ENCODE results near the gene OR2A42.
"Not testable (repeated sequence)": the region's sequence is repeated elsewhere in the genome, so short reads cannot be mapped to it uniquely, and the experiment has no call there.

OR2A42 gene

GRCh38 chr7:144239365-144239764 lies at the start of gene OR2A42:
Gene OR2A42 (minus strand): TSS chr7:144239605. CDS start chr7:144232843, 6,762 bp downstream.
- not testable (repeated sequence) for DNase-seq (ENCODE audit: low spot score)

GRCh38 chr7:144287171-144287784 lies 47.9 kb upstream of the OR2A42 start:
- DNase-seq (ENCODE audit: low spot score), result not testable (repeated sequence)

GRCh38 chr7:144283716-144284115 lies 44.3 kb upstream of the OR2A42 start:
- DNase-seq (ENCODE audit: low spot score), result not testable (repeated sequence)

- DNase-seq (ENCODE audit: low spot score), result not testable (repeated sequence)
Observed at GRCh38 chr7:144282490-144282889, 43.1 kb upstream of the OR2A42 start.

DNA sequence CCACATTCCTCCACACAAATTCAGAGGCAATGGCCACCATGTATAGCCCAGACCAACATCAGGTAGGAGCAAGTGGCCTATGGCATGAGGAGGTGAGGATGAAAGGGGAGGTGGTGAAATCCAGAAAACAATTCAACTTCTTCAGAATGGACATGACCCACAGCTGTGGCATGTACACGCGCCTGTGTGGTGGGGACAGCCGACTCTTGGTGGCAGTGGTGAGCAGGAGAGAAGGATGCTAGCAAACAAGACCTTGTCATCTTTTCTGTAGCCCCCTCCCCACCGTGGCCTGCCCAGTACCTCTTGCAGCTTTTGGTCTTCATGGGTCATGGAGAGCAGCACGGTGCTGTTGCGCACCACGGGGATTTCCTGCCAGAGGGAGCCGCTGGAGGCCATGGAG lies 42.6 kb upstream of the OR2A42 start:
- DNase-seq (ENCODE audit: low spot score), result not testable (repeated sequence)

- not testable (repeated sequence) for DNase-seq (ENCODE audit: low spot score)
Observed at GRCh38 chr7:144280010-144280409, 40.6 kb upstream of the OR2A42 start.

- DNase-seq (ENCODE audit: low spot score), result not testable (repeated sequence)
Observed at GRCh38 chr7:144275281-144275680, 35.9 kb upstream of the OR2A42 start.

DNA sequence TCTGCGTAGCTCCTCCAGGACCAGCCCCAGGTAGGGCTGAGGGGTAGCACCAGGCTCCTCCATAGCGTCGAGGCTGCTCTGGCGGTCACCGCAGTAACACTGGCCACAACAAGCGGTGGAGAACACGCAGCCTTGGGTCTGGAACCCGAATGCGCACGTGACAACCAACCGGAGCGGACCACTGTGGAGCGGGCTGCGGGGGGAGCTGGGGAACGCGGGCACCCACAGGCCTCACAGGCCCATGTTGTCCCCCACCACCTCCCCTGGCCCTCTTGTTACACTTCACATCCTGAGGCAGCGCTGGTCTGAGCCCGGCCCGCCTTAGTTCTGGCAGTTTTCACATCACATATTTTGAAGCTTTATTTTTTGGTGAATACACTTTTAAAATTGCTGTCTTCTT lies 29.8 kb upstream of the OR2A42 start, which contains the start of gene CTAGE8:
Gene CTAGE8, minus strand, starts transcription at position 101 of the 400 bp plus-strand sequence. Its CDS starts 38 bp downstream, at position 63.
- not testable (repeated sequence) for DNase-seq (ENCODE audit: low spot score)

DNA sequence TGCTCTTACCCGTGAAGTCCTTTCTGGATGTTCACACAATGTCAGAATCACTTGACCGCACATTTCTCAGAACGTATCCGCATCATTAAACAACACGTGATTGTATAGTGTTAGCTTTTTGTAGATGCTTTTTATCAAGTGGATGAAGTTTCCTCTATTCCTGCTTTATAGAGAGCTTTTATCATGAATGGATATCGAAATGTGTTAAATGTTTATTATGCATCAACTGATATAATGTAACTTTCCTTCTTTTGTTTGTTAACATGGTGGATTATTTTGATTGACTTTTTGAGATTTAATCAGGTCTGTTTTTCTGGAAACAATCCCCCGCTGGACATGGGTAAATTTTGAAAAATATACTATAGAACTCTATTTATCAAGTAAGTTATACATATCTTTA lies 25.3 kb upstream of the OR2A42 start, which contains the start of gene OR2A7:
Gene OR2A7, minus strand, starts transcription at position 101 of the 400 bp plus-strand sequence. CDS start 5,164 bp downstream, outside the sequence.
- not testable (repeated sequence) for DNase-seq (ENCODE audit: low spot score)

DNA sequence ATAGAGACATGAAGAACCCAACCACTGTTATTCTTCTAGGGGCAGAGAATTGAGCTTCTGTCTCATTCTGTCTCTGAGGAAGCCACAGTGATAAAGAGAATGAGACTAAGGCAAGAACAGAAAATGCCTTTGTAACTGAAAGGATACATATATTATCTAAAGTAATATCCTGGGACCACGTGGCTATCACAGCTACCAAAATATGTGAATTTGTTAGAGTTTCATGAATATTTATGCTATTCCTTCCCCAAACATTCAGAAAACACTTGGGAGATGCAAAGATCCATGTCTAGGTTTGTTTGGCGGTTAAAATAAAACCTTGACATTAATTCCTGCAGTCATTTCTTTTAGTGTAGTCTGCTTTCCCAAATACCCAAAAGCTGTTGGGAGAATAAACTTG lies 22.7 kb upstream of the OR2A42 start:
- not testable (repeated sequence) for DNase-seq (ENCODE audit: low spot score)

DNA sequence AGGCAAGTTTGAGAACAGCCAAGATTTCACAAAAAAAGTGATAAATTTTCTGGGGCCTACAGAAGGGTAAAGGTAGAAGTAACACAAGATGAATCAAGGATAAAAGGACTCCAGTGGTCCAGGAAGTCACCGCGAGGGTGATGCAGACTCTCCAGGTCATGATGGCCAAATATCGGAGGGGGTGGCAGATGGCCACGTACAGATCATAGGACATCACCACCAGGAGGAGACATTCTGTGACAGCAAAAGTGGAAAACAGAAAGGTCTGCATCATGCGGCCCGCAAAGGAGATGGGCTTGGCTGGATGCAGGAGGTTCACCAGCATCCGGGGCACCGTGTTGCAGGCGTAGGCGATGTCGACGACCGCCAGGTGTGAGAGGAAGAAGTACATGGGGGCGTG lies 19.7 kb upstream of the OR2A42 start:
- DNase-seq (ENCODE audit: low spot score), result not testable (repeated sequence)

DNA sequence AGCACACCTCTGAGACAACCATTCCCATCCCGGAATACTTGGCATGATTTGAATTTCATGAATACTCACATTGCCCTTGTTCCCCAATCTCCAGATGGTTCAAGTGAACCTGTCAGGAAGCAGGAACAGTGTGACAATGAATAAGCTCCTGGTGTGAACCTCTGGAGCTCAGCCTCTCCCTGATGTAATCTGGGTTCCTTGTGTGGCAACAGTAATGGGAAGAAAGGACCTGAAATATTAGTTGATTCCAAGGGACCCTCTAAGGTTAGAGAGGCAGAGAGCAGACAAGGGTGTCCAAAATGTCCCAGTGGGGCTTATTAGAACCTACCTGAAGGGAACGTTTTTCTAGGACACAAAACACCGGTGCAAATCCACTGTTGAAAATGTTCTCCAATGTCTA lies 16.7 kb upstream of the OR2A42 start:
- DNase-seq (ENCODE audit: low spot score), result no peak

DNA sequence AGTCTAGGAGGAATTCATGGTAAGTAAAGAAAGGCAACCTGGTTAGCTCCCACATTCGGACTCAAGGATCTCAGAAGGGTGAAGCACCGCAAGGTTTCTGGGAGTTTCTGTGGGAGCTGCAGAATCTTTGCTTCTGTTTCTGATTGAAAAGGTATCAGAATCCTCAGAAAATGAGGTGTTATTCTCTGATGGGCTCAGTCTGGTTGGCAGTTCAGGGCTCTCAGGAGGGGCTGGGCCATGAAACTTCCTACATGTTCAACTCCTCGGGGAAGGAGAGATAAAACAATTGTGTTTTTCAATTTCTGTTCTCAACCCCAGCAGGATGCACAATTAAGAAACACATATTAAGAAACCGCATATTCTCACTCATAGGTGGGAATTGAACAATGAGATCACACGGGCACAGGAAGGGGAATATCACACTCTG lies 16.1 kb upstream of the OR2A42 start:
- DNase-seq (ENCODE audit: low spot score), result no peak

DNA sequence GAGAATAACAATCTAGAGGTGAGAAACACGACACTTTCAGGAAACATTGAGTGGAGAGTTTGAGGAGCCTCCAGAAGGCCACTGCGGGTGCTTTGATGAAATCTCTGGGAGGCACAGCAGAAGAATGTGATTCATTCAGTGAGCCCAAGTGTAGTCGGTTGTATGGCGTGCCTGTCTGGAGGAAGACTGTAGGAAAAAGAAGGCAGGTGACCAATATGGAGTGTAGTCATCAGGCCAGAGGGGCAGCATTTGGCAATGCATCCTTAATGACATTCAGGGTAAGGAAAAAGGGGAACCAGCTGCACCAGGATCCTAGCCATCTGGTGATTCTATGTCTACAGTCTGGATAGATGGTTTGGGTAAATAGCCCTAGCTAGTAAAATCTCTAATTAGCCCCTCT lies 12.9 kb upstream of the OR2A42 start:
- not testable (repeated sequence) for DNase-seq (ENCODE audit: low spot score)

DNA sequence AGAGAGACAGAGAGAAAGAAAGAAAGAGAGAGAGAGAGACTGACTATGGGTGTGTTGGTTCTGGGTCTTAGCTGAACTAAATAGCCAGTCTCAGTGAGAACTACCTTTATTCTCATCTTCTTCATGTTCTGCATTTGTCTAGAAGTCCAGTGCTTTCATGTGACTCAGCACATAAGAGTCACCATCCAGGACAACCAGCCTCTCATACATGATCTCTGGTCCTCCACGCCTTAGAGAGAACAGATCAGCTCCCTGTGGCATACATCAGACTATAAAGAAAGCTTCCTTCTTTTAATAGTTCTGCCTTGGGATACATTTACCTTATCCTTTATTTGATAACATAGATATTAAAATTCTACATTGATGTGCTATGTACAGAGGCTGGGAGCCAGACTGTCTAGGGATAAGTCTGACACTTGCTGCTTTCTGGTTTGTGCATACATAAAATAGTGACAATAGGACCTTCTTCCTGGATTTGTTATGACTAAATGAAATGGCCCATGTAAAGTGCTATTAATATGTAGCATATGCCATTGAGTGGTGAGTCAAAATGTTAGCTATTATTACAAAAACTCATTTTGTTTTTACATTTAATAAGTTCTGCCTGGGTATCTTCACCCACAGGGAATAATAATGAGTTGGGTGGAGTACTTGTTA lies 8.4 kb upstream of the OR2A42 start:
- DNase-seq (ENCODE audit: low spot score), result not testable (repeated sequence)

DNA sequence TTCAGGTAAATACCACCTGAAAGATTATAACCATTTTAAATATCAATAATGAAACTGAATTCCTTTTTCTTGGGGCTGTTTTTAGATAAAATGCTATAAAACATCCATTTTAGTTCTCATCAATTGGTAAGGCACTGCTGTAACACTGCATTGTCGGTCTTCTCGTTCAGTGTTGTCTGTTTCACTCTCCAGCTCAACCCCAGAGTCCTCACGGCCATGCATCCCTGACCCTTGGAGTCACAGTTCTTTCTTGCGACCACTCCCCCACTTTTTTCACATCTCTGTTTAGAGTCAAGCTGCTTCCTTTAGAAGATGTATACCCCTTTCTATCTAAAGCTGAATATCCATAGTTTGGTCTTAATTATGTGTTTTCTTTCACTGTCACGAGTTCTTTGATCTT lies 7.6 kb upstream of the OR2A42 start:
- not testable (repeated sequence) for DNase-seq (ENCODE audit: low spot score)

DNA sequence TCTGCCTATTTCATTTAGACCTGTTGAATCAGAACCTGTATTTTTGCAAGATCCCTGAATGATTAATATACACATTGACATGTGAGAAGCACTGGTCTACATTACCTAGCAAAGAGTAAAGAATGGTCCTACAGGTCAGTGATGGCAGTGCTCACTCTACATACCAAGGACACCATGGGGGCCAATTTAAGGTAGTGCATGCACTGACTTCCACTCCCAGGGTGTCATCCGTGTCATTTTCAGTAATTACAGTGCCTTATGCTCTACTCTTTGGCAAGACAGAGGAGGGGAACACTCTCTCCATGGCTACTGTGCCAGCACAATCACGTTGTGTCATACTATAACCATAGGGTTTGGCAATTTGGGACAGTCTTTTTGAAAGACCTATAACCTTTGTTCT lies 6.0 kb upstream of the OR2A42 start:
- not testable (repeated sequence) for DNase-seq (ENCODE audit: low spot score)

- not testable (repeated sequence) for DNase-seq (ENCODE audit: low spot score)
Observed at GRCh38 chr7:144238530-144239082, 799 bp downstream of the OR2A42 start.

DNA sequence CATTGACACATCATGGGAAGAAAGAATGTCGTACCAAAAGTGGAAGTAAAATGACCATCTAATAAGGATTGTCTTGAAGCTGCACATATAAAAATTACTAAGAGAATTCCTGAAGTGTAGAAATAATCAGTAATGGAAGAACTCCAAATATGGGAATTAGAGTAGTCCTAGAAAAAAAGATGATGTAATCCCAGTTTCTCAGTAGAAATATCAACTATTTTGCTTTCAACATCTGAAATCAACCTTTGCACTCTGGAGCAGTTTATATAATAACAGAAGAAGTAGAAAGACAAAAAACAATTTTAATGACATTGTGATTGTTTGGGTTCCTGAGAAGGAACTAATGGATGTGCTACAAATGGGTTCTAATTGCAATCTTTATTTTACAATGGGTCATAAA lies 6.4 kb downstream of the OR2A42 start:
- DNase-seq (ENCODE audit: low spot score), result not testable (repeated sequence)

- not testable (repeated sequence) for DNase-seq (ENCODE audit: low spot score)
Observed at GRCh38 chr7:144231027-144231426, 8.4 kb downstream of the OR2A42 start.

DNA sequence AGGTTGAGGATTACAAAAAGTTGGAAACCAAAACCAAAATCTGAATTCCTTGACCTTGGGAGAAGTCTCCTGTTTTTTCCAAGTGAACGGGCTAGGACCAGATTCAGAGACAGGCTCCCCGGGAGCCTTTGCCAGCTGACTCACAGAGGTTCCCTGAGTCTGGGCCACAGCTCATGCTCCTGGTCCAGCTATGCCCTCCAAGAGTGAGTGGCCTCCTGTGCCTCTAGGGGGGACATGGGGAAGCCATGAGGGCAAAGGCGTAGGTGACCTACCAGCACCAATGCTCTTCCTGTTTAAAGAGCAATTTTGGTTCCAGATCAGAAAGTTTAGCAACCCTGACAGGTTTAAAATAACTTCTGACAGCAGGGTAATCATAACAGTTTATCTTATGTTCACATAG lies 10.6 kb downstream of the OR2A42 start:
- DNase-seq (ENCODE audit: low spot score), result not testable (repeated sequence)

DNA sequence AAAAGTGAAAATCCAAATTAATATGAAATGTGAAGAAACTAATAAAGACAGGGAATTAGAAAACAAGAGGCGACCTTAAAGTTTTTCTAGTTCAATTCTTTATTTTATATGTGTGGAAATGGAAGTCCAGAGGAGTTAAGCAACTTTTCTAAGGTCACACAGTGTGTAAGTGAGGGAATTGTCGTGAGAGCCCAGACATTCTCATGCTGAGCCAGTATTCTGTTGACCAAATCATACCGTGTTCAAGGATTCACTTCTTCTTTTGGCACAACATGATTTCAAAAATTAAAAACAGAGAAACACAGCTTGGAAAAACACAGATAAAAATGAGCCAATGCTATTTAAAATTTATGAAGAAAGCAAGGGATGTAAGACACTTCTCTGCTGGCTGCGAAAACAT lies 12.5 kb downstream of the OR2A42 start:
- not testable (repeated sequence) for DNase-seq (ENCODE audit: low spot score)

- not testable (repeated sequence) for DNase-seq (ENCODE audit: low spot score)
Observed at GRCh38 chr7:144223675-144224074, 15.7 kb downstream of the OR2A42 start.

Data from activated CD4-positive, alpha-beta T cell treated with anti-CD3 and anti-CD28 coated beads, Interleukin-2, Interleukin-4, amounts not matched to agents 100 ng/mL and 50 ng/mL, durations not matched to agents 16 hours and 8 hours (primary cell).